Epithelial cell of esophagus (primary cell): ENCODE results near the gene ZC2HC1C.
A peak's percentile ranks its signal among the peaks of the same experiment; 100 is the strongest.

Source experiments
- DNase-seq: peaks from one replicate; pipeline ENCODE4 v3.0.0; 2010; ENCODE audit warnings: low read depth
- H3K4me3 ChIP-seq: 2 replicates; pipeline ENCODE4 v1.5.1; 2011; ENCODE audit warnings: mild to moderate bottlenecking, low read length, control low read depth
- CTCF ChIP-seq: IDR thresholded peaks from 2 replicates; pipeline ENCODE4 v1.5.1; 2011; ENCODE audit warnings: low read depth, mild to moderate bottlenecking, low read length, control low read depth, inconsistent platforms; ENCODE audit not compliant: insufficient read depth; ENCODE audit errors: missing control alignments

The ZC2HC1C gene

GRCh38 chr14:75127903-75128595 lies 58.6 kb downstream of the ZC2HC1C start:
- TF ChIP-seq CTCF, result no peak

GRCh38 chr14:75128596-75128990 lies 59.2 kb downstream of the ZC2HC1C start:
- no peak overlapping the region for H3K4me3 ChIP-seq
- no peak for TF ChIP-seq CTCF
- DNase-seq, result no peak

More at GRCh38 chr14:75127903-75128595, 58.6 kb downstream of the ZC2HC1C start:
- DNase-seq, result no peak
- H3K4me3 ChIP-seq, result peak overlapping the region; percentile 61
